Kidney (tissue), 14 donors: ENCODE measurements around the gene NOP9. TPM values are rescaled to one million over a fixed set of nuclear protein-coding genes. Genes with fewer than 3 reads are reported as not detected.

Experiments used
- DNase-seq, 5 donors: peaks; one replicate each; pipeline ENCODE4 v3.0.0-alpha.2; 2013 to 2020
- FAIRE-seq: peaks from 2 replicates; lab custom pipeline; 2012; peaks lifted over from hg19 to GRCh38; lab: Jason Lieb, UNC
- H3K27ac ChIP-seq, 2 donors: one replicate each; pipeline ENCODE4 v1.7.0; 2013; ENCODE audit warnings: low read depth in 2 of 2, low read length in 2 of 2, inconsistent platforms in 1 of 2
- H3K27me3 ChIP-seq: one replicate; pipeline ENCODE4 v1.7.1; 2013; ENCODE audit warnings: low read length, inconsistent platforms; ENCODE audit not compliant: control insufficient read depth, insufficient read depth
- H3K36me3 ChIP-seq, 3 donors: one replicate each; pipeline versions ENCODE4 v1.7.0 to v1.7.1; 2013; ENCODE audit warnings: low read length in 3 of 3, control low read depth in 1 of 3, inconsistent platforms in 1 of 3; ENCODE audit not compliant: insufficient read depth in 3 of 3, control insufficient read depth in 2 of 3
- H3K4me1 ChIP-seq, 3 donors: one replicate each; pipeline versions ENCODE4 v1.7.0 to v1.7.1; 2013; ENCODE audit warnings: low read length in 3 of 3, inconsistent platforms in 1 of 3, low read depth in 1 of 3; ENCODE audit not compliant: control insufficient read depth in 2 of 3, insufficient read depth in 2 of 3
- H3K4me3 ChIP-seq, 3 donors: one replicate each; pipeline versions ENCODE4 v1.7.0 to v1.8.1; 2013; ENCODE audit warnings: low read length in 3 of 3, control low read depth in 1 of 3, inconsistent platforms in 1 of 3
- H3K9ac ChIP-seq, 3 donors: one replicate each; pipeline versions ENCODE4 v1.7.0 to v1.7.1; 2013; ENCODE audit warnings: low read length in 3 of 3, control low read depth in 1 of 3, inconsistent platforms in 1 of 3
- H3K9me3 ChIP-seq, 3 donors: one replicate each; pipeline versions ENCODE4 v1.7.0 to v1.7.1; 2013; ENCODE audit warnings: low read length in 3 of 3, control low read depth in 1 of 3, inconsistent platforms in 1 of 3; ENCODE audit not compliant: control insufficient read depth in 2 of 3, insufficient read depth in 1 of 3
- CTCF ChIP-seq: IDR thresholded peaks from 3 replicates; pipeline ENCODE4 v1.5.1; 2012; ENCODE audit warnings: mild to moderate bottlenecking, moderate library complexity, borderline replicate concordance; ENCODE audit not compliant: insufficient read depth; ENCODE audit errors: extremely low read depth
- intact Hi-C: fragments of 100-400 bp; cut with DNase I; formaldehyde crosslinking; loops from one replicate; pipeline ENCODE4 v1.11.1; 2022
- polyA plus RNA-seq: library from polyadenylated mRNA; stranded (reverse); fragments of 350-450 nt; fragmentation: Illumina TruSeq; extraction: RNeasy Lipid Tissue Mini Kit (QIAGEN cat#74804); gene quantifications from one replicate; pipeline ENCODE4 v1.2.3, GENCODE V29; 2014; ENCODE audit warnings: low read depth, low replicate concordance; ENCODE audit not compliant: insufficient read depth
- total RNA-seq: library from RNA; stranded (reverse); fragmentation: NEBNext Ultra II Directional; extraction: Animal tissue kit (Norgen Biotek cat#: 25700); gene quantifications from one replicate; pipeline ENCODE4 v1.2.1, GENCODE V29; 2021
- donor health status: control.
- donor health status: control.
- donor health status: control.
- donor health status: control.
- donor health status: control.
- donor health status: DM: yes; HTN: yes; CAD: no.
- donor health status: Normal renal cell carcinoma (clear cell type).

NOP9 gene
- total and polyA plus RNA-seq, 2 donors from 2014 or later = 8.6 to 25.7 TPM

GRCh38 chr14:24255438-24255837 lies 44.2 kb upstream of the NOP9 start:
- Histone ChIP-seq H3K9me3 (no peaks in the 10 kb centered on the region), H3K9ac (no peak overlapping the region), H3K27ac (no peak overlapping the region), H3K4me1 (peaks cover 0 to 3% (median 0%) of the 10 kb centered on the region in 3 donors), H3K27me3 (no peaks in the 10 kb centered on the region), H3K36me3 (peaks cover 0 to 7% (median 2%) of the 10 kb centered on the region in 3 donors), H3K4me3 (no peak overlapping the region)
- TF ChIP-seq CTCF = no peak
- DNase-seq (no peak), FAIRE-seq (no peak)
- intact Hi-C loops = loop anchor here (10.0 kb wide), 1 partner anchor 49 kb away; the partner anchor contains the start of gene CIDEB

DNA sequence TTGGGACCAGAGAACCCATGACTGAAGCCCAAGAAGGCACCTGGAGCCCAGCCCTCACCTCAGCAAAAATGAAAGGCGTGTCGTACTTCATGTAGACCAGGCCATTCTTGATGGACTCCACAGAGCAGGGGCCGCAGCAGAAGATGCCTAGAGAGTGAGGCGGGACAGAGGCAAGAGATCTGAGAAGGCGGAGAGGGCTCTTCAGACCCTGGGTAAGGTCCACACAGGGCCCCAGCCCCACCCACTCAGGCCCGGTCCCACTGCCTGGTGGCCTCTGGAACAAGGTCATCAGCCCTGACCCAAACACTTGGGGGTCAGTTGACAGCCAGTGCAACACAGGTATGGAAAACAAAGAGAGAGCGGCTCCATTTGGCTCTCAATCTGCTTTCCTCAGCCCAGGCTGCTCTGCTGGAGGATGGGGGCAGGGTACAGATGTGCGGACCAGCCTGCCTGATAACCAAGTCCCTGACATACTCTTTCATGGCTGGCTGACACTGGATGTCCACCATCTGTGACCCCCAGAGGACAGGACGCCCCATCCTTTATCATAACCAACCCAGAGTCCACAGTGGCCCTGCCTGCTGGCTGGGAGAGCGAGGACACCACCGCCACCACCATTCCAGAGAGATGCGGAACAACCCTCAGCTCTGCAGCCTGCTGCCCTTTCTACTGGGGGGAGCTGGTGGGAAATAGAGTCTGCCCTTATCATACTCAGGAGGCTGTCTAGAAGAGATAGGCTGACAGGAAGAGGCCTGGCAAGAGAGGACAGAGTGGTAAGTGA lies 43.5 kb upstream of the NOP9 start:
- peaks cover 0 to 3% (median 0%) of the 10 kb centered on the region in 3 donors for H3K4me1 ChIP-seq
- no peak overlapping the region for H3K27ac ChIP-seq
- H3K9ac ChIP-seq = no peak overlapping the region
- no peaks in the 10 kb centered on the region for H3K27me3 ChIP-seq
- no peak for FAIRE-seq
- H3K36me3 ChIP-seq = peaks cover 0 to 7% (median 2%) of the 10 kb centered on the region in 3 donors
- no peaks in the 10 kb centered on the region for H3K9me3 ChIP-seq
- TF ChIP-seq CTCF = no peak
- H3K4me3 ChIP-seq = no peak overlapping the region
- intact Hi-C loops = loop anchor here (10.0 kb wide), 1 partner anchor 49 kb away; the partner anchor contains the start of gene CIDEB
- no peak for DNase-seq

- DNase-seq (peak in 1 of 5 donors; percentile 52), FAIRE-seq (no peak)
- H3K9ac ChIP-seq = no peak overlapping the region
- no peaks in the 10 kb centered on the region for H3K27me3 ChIP-seq
- H3K27ac ChIP-seq = no peak overlapping the region
- TF ChIP-seq CTCF = no peak
- H3K4me3 ChIP-seq = no peak overlapping the region
- no peaks in the 10 kb centered on the region for H3K9me3 ChIP-seq
- H3K4me1 ChIP-seq = peaks cover 0 to 3% (median 0%) of the 10 kb centered on the region in 3 donors
- H3K36me3 ChIP-seq = peaks cover 0 to 7% (median 2%) of the 10 kb centered on the region in 3 donors
- intact Hi-C loops = loop anchor here (10.0 kb wide), 1 partner anchor 48 kb away; the partner anchor contains the start of gene CIDEB
Measured at GRCh38 chr14:24256960-24257359, 42.7 kb upstream of the NOP9 start.
